ENCODE results near the gene UBE2L5.
A peak's percentile ranks its signal among the peaks of the same experiment; 100 is the strongest.

UBE2L5 gene

DNA sequence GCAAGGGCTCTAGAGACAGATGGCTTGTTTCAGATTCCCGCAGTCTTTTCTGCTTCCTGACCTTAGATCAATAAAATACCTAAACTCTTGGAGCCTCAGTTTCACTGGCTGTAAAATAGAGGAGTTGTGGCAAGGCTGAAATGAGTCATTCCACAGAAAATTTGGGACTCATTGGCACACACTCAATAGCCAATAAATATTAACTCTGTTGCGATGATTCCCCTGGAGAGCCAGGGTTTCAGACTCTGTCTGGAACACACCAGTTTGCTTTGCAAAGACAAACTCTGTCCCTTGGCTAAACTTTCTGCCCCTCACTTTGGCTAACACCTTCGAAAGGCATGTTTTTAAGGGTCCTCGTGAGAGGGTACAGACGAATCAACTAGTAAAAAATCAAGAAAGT lies 18.1 kb upstream of the UBE2L5 start:
- no peak for DNase-seq

DNA sequence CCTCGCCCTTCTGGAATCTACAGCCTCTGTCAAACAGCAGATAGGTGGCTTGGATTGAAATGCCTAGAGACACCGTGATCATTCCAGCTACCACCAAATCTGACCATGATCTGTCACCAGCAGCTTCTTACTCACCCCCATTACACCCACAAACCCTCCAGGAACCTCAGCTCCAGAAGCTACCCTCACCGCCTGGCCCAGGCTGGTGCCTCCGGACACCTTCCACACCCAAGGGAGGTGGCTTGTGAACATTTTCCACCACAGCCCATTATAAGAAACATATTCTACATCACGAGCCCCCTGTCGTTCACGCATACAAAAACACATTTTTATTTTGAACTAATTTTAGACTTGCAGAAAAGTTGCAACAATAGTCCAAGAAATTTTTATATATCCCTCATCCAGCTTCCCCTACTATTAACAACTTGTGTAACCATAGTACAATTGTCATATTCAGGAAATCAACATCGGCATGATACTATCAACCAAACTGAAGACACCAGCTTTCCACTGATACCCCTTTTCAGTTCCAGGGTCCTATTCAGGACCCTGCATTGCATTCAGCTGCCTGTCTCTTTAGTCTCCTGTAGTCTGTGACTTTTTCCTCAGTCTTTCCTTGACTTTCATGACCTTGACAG lies 15.4 kb upstream of the UBE2L5 start:
- no peak for DNase-seq

DNA sequence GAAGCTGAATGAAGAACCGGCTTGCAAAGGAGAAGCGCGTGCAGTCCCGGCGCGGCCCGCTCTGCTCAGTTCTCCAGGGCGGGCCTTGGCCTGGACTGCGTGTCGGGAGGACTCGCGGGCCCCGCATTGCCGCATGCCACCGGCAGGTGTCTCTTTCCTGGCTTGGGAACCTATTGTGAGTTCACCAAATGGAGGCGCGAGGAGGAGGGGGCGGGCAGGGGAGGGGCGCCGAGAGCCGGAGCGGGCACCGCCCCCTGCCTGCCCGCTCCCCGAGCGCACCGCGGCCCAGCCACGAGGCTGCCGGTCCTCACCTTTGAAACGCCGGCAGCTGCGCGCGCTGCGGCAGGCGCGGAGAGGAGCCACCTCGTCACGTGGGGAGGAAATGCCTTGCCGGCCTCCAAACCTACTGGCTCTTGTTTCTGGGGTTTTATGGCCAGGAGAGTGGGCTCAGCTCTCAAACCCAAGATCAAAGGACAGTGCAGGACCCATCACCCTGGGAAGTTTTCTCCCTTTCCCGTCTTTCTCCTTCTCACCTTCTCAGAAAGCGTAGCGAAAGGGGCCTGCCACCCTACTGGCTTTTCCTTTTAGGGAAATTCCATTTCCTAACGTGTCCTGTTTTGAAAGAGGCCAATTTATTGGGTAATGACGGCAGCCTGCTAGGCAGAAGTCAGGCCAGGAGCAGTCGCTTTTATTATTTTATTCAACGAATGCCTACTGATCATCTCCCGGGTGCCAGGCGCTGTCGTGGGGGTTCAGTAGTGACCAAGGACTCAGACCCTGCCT lies 13.8 kb upstream of the UBE2L5 start:
- DNase-seq = peak; percentile 42 to 93 (median 82)

DNA sequence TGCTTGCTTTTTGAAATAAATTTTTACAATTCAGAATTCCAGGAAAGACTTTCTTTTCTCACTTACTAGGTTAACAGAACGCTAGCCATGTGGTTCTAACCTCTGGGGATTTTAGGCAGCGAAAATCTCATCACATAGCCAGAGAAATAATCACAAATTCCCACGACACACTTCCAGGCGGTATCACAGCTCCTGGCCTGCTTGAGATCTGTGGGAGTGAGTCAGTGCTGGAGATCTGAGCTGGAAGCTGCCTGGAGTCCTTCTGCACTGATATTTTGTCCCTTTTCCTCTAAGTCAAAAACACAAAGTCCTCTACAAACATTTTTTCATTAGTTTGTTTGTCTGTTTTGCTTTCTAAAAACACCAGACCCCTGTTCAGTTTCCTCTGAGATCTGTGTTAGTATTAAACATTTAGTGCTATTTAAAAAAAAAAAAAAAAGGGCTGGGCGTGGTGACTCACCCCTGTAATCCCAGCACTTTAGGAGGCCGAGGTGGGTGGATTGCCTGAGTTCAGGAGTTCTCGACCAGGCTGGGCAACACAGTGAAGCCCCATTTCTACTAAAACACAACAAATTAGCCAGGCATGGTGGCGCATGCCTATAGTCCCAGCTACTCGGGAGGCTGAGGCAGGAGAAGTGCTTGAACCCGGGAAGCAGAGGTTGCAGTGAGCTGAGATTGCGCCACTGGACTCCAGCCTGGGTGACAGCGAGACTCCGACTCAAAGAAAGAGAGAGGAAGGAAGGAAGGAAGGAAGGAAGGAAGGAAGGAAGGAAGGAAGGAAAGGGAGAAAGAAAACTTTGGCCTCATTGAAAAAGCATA lies 12.2 kb upstream of the UBE2L5 start:
- no peak for DNase-seq

DNA sequence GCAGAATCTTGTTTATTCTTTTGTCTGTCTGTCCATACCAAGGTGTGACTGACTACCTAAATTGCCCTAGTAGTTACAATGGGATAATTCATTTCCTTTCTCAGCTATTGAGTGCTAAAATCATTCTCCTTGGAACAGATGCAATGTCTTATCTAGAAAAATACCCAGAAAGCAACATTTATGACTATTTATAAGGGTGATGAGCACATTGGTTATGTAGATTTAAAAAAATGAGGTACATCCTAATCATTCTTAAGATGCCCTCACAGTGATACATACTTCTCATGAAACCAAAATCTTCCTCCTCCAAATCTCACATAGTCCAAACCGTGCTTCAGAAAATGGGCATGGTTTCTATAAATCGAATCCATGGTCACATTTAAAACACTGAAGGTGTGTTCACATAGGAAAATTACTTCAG lies 11.6 kb upstream of the UBE2L5 start:
- no peak for DNase-seq

DNA sequence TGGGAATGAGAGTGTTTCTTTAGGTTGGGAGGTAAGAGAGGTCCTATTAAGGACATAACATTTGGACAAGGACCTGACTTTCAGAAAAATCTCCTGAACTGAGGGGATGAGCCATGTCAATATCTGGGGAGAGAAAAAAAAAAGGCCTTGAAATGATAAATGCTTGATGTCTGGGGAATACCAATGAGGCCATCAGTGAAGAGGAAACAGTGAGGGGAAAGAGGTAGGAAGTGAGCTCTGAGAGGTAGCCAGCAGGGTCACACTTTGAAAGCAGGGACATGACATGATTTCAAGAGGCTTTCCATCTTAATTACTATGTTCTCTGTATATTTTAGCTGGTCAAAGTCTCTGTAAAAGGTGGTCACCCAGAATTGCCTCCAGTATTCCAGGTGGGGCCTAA lies 9.9 kb upstream of the UBE2L5 start:
- DNase-seq = no peak

DNA sequence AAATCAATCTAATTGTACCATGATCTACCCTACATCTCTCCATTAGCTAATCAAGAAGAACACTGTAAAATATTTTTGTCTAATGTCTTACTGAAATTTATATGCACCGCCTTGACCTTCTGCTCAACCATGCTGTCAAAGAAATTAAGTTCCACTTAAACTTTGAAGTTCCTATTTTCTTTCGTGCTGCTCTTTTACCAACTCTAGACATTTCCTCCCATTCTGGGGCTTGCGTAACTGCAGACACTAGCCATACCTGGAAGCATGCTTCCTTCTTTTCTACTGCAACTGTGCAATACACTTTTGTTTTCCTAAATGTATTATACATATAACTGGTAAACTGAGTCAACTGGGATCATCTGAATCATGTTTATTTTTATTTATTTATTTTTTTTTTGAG lies 8.5 kb upstream of the UBE2L5 start:
- no peak for DNase-seq

DNA sequence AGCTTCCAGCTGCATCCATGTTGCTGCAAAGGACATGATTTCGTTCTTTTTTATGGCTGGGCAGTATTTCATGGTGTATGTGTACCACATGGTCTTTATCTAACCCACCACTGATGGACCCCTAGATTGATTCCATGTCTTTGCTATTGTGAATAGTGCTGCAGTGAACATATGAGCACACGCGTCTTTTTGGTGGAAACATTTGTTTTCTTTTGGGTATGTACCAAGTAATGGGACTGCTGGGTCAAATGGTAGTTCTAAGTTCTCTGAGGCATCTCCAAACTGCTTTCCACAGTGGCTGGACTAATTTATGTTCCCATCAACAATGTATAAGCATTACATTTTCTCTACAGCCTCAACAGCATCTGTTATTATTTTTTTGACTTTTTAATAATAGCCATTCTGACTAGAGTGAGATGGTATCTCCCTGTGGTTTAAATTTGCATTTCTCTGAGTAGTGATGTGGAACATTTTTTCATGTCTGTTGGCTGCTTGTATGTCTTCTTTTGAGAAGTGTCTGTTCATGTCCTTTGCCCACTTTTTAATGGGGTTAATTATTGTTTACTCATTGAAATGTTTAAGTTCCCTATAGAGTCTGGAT lies 6.8 kb upstream of the UBE2L5 start:
- DNase-seq = no peak

DNA sequence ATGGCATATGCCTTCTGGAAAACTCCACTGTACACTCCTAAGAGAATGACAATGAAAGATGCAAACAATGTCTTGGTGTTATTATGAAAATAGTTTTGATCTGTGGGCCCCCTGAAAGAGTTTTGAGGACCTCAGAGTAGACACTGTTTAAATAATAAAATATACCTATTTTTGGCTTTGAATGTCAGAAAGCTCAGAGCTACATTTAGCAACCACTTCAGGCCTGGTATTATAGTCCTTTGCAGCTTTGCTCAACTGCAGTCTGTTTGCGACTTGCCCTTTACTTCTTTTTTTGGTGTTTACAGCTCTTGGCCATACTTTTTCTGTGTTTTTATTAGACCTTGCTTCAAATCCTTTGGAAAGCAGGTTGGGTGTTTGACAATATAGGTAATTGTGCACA lies 5.8 kb upstream of the UBE2L5 start:
- DNase-seq = no peak

DNA sequence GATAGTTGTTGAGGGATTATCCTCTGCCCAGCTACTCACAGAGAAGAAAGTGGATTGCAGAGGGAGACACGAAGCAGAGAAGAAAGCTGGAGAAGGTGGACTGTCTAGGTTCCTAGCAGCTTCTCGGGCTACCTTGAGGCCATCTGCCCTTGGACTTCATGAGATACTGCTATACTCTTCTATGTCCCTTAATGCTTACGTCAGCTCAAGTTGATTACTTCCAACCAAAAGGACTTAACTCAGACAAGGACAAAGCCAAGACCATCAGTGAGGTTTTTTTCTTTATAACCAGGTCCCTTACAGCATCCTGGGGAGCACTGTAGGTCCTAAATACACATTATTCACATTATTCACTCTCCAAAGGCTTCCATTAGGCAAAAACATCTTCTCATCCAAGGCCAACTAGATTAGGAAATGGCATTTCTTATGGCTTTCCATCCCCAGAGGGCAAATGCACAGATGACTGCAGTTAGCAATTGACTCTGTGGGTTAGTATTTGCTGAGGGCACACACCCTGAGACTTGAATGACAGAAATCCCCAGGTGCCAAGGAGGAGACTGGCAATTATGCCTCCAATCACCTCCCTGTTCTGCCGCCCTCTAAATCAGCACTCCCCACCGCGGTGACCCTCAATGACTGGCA lies 4.1 kb upstream of the UBE2L5 start:
- no peak for DNase-seq

DNA sequence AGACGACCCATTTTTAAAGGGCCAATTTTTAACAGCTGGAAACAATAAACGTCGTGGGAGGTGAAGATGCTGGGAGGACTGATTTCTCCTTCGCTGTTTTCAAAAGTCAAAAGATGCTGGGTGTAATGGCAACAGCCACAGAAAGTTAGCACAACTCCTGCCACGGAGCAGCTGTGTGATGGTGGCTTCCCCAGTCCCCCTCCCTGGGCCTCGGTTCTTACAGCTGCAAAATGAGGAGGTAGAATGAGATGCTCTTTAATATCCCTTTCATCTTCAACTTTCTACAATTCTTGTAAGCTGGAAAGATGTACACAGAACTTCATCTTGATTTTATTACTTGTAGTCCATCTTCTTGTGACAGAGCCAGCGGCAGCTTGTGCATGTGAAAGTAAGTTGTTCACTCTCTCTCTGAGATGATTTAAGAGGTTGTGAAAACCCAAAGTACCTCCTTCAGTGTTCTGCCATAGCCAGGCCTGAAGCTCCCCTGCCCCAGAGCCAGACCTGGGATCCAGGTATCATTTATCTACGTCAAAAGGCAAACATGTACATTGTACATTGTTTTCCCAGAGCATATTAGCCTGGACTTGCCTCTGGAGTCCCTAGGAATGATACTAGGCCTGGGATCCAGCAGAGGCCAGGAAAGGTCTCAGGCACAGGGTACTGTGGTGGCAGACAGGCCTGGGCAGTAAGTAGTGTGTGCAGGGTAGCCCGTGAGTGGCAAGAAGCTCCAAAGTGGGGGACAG lies 3.4 kb upstream of the UBE2L5 start:
- DNase-seq = no peak

DNA sequence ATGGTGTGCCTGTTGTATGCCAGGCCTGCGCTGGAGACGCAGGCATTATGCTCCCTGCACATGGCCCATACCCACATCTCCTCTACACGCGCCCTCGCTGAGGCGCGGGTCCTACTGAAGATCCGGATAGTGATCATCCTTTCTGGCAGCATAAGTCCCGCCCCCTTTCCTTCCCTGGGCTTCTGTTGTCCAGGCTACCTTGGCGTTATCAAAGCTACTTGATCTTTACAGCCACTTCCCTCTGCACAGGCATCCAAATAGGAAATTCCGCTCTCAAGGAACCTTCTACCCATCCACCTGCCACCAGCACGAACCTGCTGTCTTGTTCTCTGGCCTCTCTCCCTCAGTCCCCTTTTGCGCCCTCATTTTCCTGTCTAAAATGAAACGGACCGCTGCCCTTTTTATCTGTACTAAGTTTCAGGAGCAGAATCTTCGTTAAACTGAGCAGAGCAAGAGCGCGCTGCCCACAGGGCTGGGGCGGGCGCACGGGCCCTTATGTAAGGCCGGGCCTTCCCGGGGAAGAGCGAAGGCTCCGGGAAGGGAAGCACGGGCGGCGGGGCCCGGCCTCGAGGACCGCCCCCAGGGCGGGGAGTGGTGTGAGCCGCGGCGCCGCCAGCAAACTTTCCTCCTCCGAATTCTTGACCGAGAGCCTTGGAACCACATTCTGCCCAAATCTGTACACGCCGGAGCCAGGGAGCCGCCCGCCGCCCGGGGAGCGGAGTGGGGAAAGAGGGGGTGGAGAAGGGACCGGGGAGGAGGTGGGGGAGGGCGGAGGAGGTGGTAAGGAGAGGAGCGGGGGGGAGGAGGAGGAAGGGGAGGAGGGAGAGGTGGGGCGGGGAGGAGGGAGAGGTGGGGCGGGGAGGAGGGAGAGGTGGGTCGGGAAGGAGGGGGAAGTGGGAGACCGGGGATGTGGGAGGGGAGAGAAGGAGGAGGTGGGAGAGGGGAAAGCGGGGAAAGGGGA lies 920 bp upstream of the UBE2L5 start:
- peak in 49 of 56 donors; percentile 22 to 77 (median 56) for DNase-seq

DNA sequence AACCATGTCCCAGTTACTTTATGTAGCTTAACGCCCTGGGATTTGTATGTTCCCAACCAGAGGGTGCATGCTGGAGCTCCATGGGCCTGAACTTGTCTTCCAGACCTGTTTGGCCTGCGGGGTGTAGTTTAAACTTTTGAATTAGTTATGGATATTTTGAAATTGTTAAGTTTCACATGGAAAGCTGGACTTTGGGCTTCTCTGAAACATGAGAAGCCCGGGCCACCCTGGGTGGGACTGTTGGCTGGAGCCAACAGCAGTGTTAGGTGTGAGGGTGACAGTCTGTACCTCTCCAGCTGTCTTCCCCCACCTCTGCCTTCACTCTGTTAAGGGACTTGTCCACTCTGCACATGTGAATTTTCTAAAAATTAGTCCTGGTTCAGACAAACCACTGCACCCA lies 1.6 kb downstream of the UBE2L5 start:
- no peak for DNase-seq

DNA sequence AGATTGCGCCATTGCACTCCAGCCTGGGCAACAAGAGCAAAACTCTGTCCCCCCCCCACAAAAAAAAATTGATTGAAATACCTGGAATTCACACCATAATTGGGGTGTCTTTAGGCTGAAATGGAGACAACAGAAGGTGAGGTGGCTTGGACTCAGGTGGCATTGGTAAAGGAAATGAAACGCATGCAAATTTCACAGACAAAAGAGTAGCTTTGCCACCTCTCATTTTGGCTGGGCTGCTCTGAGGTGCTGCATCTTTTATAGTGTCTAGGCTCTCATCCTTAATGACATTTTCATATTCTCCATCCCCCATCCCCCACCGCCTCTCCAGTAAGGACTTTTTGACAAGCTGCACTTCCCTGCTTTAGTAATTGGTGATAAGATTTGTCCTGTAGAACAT lies 6.9 kb downstream of the UBE2L5 start:
- no peak for DNase-seq

DNA sequence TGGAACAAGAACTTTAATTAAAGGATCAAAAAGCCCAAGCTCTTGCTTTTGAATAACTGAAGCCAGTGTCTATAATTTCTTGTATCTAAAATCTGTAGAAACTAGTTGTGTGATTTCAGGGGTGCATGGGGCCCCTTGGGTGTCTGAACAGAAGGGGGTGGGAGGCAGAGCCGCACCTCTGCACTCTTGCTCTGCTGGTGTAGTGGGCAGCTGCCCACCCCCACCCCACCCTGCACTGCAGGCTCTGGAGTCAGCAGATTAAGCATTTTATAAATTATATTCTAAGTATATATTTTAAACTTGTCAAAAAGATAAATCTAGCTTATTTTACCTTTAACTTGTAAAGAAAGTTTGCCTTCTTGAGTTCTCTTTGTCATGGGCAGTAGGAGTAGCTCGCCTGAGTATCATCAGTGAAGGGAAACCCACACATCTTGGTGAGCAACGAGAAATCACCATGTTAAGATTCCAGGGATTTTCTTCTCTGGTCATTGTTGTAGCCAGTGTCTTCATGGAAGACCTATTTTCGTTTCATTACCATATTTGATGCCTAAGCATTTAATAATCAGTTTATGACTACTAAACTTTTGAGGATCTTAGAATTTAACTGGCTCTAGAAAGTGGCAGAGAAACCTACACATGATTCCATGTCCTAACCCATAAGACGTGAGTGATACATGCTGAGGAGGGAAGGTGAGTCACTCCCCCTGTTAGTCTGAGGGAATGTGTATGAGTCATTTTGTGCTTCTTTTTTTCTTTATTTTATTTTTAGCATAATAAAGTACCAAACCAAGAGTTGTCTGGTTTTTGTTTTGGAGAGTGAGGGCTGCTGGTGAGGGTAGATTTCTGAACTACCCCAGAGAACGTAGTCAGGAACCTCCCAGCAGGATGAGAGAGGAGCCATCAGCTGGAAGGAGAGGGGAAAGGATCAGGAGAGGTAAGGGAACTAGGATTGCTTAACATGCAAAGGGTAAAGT lies 7.7 kb downstream of the UBE2L5 start:
- peak in 3 of 56 donors; percentile 1 to 22 (median 13) for DNase-seq

DNA sequence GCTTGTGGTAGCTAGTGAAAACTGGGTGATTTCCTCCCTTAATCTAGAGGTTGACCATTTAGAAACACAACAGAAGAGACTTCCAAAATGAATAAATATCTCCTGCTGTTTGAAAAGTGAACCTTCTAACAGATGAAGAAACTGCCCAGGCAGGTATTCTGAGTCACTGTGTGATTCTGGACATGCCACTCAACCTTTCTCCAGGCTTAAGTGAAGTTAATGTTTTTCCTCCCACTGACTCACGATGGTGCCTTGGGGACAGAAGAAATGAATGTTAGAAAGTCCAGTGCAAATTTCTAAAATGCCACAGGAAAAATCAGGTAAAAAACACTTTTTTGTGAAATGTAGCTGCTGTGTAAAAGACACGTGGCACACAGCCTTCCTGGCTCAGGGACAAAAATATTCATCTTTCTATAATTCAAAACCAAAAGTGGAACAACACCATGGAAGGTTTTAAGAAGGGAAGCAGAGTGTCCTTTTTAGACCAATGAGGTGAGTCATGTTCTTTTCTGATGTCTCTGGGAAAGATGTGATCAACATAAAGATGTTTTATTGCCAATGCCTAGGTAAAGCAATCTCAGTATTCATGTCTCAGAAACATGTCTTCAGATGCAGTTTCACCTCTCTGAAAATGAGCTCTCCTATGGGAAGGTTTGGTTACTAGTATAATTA lies 9.1 kb downstream of the UBE2L5 start:
- DNase-seq = no peak

DNA sequence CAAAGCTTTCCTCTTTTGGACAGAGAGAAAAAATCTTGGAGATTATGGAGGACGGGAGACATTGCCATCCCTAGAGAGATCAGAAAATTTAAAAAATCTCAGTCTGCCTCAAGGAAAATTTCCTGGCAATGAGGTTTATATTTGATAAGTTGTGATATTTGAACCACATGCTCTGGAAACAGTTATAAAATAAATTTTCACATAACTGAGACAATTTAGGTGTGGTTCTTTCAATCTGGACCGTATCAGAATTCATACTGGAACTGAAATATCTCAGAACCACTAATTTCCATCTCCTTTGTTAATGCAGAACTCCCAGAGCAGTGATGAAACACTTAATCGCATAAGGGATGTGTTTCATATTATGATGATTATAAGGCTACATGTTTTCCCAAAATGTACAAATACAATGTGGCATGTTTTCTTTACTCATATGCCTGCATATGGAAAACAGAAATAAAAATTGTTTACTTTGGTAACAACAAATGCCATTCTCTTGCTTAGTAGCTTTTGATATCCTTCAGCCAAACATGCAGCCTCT lies 13.7 kb downstream of the UBE2L5 start:
- no peak for DNase-seq
